Peyer's patch (tissue), 4 donors: ENCODE results near the gene NKX2-8.

ENCODE experiments used
- CTCF ChIP-seq, 6 experiments: fragments of 450-650 bp in 4 of 6; fragments of 200-600 bp in 2 of 6; sonication (generic) in 1 of 6; IDR thresholded peaks; one replicate each; pipeline ENCODE4 v1.5.1; 2017 to 2019; ENCODE audit warnings: antibody characterized with exemption in 6 of 6, mild to moderate bottlenecking in 3 of 6, moderate library complexity in 1 of 6
- POLR2A ChIP-seq, 2 donors: fragments of 450-650 bp; IDR thresholded peaks; one replicate each; pipeline ENCODE4 v1.5.1; 2017; ENCODE audit warnings: antibody characterized with exemption in 2 of 2, mild to moderate bottlenecking in 2 of 2, moderate library complexity in 2 of 2

- no peak for TF ChIP-seq CTCF (IDR thresholded peaks at IDR 0.05)
- no peak for TF ChIP-seq POLR2A (IDR thresholded peaks at IDR 0.05)
These were observed 45.6 kb upstream of the NKX2-8 start for GRCh38 chr14:36627981-36628380.
